Epithelial cell of prostate (primary cell): ENCODE measurements around the gene MARCHF2.
A peak's percentile ranks its signal among the peaks of the same experiment; 100 is the strongest.
"Not testable (repeated sequence)": the region's sequence is repeated elsewhere in the genome, so short reads cannot be mapped to it uniquely, and the experiment has no call there.

Experiments
- DNase-seq: peaks from one replicate; pipeline ENCODE4 v3.0.0-alpha.2; 2011; ENCODE audit warnings: low read depth, low spot score
- H3K27ac ChIP-seq: fragments of 450-650 bp; 2 replicates; pipeline ENCODE4 v1.5.1; 2017; ENCODE audit warnings: mild to moderate bottlenecking

Gene MARCHF2

DNA sequence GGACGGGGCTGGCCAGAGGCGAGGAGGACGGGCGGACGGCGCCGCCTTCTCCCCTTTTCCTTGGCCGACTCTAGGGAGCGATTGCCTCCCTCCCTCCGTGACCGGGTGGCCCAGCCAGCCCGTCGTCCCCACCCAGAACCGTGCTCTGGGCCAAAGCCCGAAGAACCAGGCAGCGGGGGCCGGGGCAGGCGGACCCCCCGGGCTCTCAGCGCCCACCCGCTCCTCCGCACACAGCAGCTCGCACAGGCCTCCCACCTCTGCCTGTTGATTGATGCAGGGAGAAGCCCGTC lies 9.3 kb upstream of the MARCHF2 start:
- no peak for DNase-seq

DNA sequence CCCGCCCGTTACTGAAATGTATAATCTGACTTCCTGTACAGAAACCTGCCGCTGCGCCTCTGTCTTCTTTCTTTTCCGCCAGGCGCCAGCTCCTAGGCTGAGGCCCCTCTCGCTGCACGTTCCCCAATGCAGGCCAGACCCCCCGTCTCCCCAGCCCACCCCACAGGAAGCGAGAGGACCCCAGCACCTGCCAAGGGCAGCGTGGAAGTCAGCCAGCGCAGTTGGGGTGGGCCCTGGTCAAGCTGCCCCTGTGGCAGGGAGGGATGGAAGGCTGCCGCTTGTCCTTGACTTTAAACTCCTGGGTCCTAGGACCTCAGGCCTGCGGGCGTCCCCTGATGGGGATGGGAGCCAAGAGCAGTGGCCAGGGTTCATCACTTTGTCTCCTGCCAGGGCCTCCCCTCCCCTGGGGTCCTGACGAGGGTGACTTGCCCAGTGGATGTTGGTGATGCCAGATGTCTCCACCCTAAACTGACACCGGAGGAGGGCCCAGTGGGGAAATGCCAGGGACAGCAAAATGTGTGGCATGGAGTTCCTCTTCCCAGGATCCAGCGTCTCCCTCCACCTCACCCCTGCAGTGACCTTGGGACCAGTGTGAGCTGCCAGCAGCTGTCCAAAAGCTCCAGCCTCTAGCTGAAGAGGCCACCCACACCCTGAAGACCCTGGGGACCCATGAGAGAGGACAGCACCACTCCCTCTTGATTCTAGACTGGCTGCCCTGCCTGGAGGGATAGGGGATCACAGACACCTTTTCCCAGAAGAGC lies 8.5 kb upstream of the MARCHF2 start:
- no peak overlapping the region for H3K27ac ChIP-seq
- DNase-seq = no peak

More for the DNA sequence above, 9.3 kb upstream of the MARCHF2 start:
- H3K27ac ChIP-seq = no peak overlapping the region

DNA sequence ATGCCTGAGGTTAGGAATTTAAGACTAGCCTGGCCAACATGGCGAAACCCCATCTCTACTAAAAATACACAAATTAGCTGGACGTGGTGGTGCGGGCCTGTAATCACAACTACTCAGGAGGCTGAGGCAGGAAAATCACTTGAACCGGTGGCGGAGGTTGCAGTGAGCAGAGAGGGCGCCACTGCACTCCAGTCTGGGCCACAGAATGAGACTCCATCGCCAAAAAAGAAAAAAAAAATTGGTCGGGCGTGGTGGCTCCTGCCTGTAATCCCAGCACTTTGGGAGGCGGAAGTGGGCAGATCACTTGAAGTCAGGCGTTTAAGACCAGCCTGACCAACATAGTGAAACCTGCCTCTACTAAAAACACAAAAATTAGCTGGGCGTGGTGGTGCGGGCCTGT lies 2.4 kb upstream of the MARCHF2 start:
- not testable (repeated sequence) for DNase-seq, H3K27ac ChIP-seq

DNA sequence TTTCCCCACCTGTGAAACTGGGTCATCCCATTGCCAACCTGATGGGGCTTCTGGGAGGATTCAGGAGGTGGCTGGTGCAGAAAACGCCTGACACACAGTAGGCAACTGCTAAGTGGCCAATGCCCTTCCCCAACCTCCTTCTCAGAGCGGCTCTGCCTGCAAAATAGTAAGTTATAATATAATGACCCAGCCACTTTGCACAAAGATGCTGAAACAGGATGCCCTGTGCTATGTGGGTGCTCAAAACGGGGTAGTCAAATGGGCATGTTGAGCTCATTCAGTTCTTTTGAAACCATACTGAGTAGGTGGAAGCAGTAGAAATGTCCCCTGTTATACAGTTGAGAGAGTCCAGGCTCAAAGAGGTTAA lies 507 bp downstream of the MARCHF2 start:
- no peak for DNase-seq
- H3K27ac ChIP-seq = no peak overlapping the region

DNA sequence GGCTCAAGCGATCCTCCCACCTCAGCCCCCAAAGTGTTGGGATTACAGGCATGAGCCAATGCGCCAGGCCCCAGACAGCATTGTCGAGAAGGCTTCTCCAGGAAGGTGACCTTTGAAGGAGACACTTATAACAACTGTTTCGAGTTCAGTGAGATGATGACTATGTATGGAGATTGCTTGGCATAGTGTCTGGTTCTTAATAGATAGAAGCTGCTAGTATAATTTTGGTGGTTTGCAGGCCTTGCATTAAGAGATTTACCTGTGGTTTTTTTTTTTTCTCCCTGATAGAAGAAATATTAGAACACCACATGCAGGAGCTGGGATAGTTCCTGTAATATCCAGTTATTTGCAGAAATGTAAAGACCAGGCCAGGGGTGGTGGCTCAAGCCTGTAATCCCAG lies 3.7 kb downstream of the MARCHF2 start:
- no peak for DNase-seq
- H3K27ac ChIP-seq = no peak overlapping the region

DNA sequence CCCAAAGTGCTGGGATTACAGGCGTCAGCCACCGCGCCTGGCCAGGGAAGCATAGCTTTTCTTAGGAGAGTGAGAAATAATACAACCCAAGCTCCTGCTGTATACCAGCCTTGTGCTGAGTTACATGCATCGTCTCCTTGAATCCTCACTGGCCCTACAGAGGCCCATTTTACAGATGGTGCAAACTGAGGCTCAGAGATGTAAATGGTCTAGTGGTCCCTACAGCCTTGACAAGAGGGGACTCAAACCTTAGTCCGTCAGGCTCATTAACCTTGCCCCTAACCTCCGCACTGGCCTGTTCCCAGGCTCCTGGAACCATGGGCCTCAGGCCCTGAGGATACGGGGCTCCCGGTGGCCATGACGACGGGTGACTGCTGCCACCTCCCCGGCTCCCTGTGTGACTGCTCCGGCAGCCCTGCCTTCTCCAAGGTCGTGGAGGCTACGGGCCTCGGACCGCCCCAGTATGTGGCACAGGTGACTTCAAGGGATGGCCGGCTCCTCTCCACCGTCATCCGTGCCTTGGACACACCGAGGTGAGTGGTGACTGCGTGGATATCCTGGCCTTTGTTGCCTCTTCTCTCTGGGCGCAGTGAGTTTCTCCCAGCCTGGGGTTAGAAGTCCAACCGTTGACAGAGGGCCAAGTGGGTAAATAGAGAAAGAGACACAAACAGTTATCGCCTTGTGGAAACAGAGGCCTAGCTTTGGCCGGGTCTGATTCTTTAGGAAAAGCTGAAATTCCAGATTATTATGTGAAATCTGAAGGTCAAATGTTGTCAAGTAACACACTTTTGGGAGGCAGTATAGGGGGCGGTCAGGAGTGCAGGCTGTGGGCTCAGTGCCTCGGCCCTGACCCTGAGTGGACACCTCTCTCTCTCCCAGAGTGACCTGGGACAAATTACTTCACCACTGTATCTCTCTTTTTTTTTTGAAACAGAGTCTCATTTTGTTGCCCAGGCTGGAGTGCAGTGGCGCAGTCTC lies 8.7 kb downstream of the MARCHF2 start:
- no peak overlapping the region for H3K27ac ChIP-seq
- no peak for DNase-seq

DNA sequence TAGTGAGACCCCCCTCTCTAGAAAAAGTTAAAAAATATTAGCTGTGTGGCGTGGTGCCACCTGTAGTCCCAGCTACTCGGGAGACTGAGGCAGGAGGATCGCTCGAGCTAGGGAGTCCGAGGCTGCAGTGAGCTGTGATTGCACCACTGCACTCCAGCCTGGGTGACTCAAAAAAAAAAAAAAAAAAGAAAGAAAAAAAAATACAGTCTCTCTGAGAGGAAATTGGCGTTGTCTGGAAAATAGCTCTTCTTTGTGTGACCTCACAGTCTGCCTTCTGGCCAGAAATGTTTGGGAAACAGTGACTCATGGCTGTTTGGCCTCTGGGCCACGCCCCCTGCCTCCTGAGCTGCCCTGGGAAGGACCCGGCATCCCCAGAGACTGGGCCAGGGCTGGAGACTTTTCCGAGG lies 10.7 kb downstream of the MARCHF2 start:
- no peak overlapping the region for H3K27ac ChIP-seq
- peak; percentile 63 for DNase-seq

DNA sequence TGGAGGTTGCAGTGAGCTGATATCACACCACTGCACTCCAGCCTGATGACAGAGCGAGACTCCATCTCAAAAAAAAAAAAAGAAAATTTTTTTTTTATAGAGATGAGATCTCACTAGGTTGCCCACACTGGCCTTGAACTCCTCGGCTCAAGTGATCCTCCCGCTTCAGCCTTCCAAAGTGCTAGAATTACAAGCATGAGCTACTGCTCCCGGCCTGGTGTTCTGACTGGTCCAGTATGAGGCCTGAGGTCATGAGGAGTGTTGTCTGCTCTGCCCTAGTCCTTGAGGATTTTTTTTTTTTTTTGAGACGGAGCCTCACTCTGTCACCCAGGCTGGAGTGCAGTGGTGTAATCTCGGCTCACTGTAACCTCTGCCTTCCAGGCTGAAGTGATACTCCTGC lies 12.2 kb downstream of the MARCHF2 start:
- not testable (repeated sequence) for DNase-seq, H3K27ac ChIP-seq

DNA sequence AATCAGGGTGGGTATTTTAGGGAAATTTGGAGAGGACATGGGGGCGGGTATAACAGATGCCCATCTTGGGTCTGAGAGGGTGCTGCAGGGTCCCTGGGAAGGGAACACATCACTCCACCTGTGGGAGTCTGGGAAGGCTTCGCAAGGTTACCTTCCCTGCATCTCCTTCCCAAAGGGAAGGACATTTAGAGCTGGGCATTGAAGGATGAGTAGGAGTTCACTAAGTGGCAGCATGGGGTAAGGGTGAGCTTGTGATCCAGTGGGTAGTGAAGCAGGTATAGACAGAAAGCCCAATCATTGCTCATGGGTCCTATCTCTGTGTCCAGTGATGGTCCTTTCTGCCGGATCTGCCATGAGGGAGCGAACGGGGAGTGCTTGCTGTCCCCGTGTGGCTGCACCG lies 13.2 kb downstream of the MARCHF2 start:
- no peak overlapping the region for H3K27ac ChIP-seq
- DNase-seq = no peak

DNA sequence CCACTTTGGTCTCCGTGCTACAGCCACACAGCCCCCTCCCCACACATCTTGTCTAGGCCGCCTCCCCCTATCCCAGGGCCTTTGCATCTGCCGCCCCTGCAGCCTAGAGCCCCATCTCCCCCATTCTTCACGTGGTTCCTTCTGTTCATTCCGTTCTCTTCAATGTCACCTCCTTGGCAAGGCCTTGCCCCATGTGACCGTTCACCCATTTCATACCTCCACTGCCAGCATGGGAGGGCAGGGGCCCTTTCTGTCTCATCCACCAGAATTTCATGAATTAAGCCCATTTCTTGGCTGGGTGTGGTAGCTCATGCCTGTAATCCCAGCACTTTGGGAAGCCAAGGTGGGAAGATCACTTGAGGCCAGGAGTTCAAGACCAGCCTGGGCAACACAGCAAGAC lies 15.9 kb downstream of the MARCHF2 start:
- DNase-seq = no peak
- no peak overlapping the region for H3K27ac ChIP-seq

DNA sequence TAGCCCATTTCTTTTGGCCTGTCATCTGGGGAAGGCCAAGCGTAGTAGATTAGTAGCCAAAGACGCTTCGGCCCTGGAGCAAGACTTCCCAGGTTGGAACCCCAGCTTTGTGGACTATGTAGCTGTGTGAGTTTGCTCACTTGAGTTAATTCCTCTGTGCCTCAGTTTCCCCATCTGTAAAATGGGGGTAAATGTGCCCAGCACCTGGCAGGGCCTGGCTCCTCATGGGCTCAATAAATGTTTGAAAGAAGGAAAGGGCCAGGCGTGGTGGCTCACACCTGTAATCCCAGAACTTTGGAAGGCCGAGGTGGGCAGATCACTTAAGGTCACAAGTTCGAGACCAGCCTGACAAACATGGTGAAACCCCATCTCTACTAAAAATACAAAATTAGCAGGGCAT lies 16.7 kb downstream of the MARCHF2 start:
- no peak overlapping the region for H3K27ac ChIP-seq
- no peak for DNase-seq

DNA sequence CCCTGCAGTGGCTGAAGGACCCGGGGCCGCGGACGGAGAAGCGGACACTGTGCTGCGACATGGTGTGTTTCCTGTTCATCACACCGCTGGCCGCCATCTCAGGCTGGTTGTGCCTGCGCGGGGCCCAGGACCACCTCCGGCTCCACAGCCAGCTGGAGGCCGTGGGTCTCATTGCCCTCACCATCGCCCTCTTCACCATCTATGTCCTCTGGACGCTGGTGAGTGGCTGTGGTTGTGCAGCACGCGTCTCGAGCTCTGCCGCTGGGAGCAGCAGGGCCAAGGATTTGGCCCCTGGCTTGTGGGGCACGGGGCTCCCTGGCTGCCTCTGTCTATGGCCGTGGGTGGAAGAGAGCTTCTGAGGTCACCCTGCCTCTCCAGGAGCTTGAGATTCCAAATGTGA lies 17.5 kb downstream of the MARCHF2 start:
- no peak for DNase-seq
- no peak overlapping the region for H3K27ac ChIP-seq

DNA sequence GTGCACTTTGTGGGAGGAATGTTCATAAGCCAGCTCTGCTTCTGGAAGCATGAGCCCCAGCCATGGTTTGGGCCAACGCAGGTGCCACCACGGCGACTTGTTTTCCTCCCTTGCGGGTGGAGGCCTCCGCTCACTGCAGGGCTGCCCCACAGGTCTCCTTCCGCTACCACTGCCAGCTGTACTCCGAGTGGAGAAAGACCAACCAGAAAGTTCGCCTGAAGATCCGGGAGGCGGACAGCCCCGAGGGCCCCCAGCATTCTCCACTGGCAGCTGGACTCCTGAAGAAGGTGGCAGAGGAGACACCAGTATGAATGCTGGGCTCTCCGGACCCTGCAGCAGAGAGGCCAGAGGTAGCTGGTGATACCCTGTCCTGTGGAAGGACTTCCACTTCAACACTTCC lies 25.1 kb downstream of the MARCHF2 start:
- H3K27ac ChIP-seq = no peak overlapping the region
- DNase-seq = no peak

DNA sequence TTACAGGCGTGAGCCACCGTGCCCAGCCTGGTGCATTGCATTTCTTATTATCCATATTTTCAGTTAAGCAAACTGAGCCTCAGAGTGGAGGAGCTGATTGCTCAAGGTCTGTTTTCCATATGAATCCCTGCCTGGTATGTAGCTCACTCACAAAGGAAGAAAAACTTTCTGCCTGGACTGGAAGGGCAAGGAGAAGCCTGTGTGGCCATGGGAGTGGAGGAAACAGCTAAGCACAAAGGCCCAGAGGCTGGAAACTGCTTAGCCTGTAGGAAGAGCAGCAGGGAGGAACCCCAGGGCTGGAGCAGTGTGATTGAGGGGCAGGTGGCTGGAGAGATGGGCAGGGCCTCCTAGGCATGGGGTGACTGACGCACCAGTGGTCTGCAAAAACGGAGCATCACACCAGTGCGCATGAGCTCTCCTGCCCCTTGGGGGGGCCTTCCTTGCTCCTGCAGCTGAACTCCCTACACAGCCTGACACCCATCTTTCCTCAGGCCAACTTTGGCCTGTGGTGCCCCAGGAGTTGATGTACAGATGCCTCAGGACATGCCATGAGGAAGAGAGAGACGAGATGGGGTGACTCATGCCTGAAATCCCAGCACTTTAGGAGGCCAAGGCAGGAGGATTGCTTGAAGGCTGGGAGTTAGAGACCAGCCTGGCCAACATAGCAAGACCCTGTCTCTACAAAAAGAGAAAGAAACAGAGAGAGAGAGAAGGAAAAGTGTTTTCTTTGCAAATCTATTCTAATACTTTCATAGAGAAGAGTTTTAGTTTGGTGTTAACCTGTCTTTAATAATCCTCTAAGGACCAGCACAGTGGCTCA lies 28.8 kb downstream of the MARCHF2 start:
- DNase-seq = no peak
- no peak overlapping the region for H3K27ac ChIP-seq

DNA sequence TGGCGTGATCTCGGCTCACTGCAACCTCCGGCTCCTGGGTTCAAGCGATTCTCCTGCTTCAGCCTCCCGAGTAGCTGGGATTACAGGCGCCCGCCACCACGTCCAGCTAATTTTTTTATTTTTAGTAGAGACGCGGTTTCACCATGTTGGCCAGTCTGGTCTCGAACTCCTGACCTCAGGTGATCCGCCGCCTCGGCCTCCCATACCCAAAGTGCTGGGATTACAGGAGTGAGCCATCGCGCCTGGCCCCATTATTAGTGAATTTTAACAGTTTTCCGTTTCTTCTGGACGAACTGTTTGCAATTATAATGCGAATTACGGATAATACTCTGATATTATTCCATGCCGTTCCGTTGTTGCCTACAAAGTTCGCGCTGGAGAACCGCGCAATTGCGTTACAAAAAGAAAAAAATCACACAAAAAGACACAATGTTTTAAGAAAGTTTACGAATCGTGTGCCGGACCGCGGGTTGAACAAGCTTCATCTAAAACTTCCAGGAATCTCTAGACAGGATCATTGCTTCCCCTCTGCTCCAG lies 31.1 kb downstream of the MARCHF2 start:
- DNase-seq = not testable (repeated sequence)
- H3K27ac ChIP-seq = peak overlapping the region; percentile 68

DNA sequence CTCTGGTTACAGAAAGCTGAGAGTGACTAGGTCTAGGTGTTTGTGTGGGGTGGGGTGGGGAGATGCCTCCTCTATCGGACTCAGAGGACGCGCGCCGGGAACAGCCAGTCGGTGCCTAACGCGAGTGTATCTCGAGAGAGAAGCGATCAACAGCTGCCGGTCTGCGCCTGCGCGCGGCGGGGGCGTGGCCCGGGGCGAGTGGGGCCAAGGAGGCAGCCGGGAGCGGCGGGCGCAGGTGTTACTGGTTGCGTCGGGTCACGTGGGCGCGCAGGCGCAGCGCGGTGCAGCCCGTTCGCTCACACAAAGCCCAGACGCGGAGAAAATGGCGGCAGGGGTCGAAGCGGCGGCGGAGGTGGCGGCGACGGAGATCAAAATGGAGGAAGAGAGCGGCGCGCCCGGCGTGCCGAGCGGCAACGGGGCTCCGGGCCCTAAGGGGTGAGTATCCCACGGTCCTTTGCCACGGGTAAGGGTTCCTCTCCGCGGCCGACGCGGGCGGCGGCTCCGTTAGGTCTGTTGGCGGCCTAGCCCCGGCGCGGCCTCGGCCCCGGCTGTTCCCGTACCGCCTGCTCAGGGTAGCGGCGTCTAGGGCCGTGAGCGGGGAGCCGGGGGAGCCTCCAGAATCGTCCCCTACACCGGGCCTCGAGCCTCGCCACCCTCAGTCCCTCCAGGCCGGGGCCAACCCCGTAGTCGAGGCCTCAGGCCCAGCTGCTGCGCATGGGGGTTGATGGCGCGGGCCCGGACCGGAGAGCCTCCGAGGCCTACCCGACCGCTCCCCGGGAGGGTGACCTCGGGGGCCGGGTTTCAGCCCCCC lies 31.8 kb downstream of the MARCHF2 start, which contains the start of gene HNRNPM:
Gene HNRNPM (plus strand): TSS at position 299 of the 811 bp plus-strand sequence. CDS start 24 bp downstream, at position 323.
- DNase-seq = peak; percentile 85
- H3K27ac ChIP-seq = peak within 1 kb of the TSS; percentile 68

DNA sequence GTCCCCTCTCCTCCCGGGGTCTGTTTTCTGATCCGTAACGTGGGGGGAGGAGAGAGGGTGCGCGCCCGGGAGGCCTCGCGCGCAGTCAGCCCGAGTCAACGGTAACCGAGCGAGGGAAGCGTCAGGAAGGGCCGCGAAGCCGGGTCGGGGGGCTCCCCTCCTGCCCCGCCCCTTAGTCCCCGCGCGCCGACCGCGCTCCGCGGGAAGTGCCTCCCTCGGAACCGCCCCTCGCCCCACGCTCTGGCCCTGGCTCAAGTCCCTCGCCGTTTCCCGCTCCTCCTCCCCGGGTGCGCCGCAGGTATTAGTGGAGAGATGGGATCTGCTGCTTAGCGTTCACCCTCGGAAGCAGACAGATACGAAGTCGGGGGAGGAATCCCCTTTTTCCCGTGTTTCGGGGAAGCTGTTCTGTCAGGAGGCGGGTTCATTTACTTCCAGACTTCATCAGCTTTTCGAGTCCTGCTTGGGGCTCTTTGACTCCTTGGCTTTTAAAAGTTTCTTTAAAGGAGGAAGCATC lies 32.4 kb downstream of the MARCHF2 start:
- H3K27ac ChIP-seq = peak overlapping the region; percentile 68
- DNase-seq = no peak

DNA sequence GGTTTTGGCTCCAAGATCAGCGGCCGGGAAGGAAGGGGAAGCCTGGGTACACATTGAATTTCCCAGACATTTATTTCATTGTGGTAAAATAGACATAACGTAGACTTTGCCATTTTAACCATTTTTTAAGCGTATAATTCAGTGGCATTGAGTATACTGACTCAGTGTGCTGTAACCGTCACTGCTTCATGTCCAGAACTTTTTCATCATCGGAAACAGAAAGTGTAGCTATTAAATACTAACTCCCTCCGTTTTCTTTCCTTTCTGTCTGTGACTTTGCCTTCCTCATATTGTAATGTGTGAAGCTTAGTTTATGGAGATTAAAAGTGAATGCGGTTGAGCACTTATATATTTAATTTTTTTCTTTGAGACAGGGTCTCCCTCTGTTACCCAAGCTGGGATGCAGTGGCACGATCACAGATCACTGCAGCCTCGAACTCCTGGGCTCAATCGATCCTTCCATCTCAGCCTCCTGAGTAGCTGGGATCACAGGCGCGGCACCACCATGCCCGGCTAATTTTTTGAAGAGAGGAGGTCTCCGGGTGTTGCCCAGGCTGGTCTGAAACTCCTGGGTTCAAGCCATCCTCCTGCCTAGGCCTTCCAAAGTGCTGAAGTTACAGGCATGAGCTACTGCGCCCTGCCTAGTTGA lies 33.1 kb downstream of the MARCHF2 start:
- peak overlapping the region; percentile 68 for H3K27ac ChIP-seq
- no peak for DNase-seq

DNA sequence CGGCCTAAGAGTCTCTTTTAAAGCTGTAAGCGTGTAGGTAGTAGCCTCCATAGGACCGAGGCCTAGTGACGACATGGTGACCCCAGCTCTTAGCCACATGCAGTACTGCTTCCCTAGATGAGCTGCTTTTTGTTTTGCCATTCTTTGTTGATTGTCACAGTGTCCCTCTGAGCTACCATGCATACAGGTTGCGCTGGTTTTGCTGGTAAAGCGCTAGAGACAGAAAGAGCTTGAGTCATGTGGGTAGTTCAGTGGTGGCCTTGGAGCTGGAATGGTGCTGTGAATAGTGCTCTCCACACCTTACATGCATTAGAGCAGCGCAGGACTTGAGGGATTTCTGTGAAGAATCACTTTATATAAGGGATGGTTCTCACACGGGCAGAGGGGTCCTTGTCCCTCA lies 36.7 kb downstream of the MARCHF2 start:
- no peak overlapping the region for H3K27ac ChIP-seq
- DNase-seq = no peak
